Mammary epithelial cell (primary cell): ENCODE results near the gene PAX3.

ENCODE experiments used
- EZH2 ChIP-seq: IDR thresholded peaks from 2 replicates; pipeline ENCODE4 v1.6.1; 2012; ENCODE audit warnings: low read length, inconsistent platforms, borderline replicate concordance
- TF ChIP-seq, protein P1 (sequence below), 2 donors: IDR thresholded peaks in 1 of 2; conservative IDR thresholded peaks in 1 of 2; 2 replicates each; pipeline ENCODE4 v1.5.1; 2011 to 2012; ENCODE audit warnings: inconsistent platforms in 2 of 2, low read length in 2 of 2, mild to moderate bottlenecking in 2 of 2, control low read depth in 1 of 2, low read depth in 1 of 2; ENCODE audit not compliant: insufficient read depth in 1 of 2; ENCODE audit errors: extremely low read depth in 1 of 2

DNA sequence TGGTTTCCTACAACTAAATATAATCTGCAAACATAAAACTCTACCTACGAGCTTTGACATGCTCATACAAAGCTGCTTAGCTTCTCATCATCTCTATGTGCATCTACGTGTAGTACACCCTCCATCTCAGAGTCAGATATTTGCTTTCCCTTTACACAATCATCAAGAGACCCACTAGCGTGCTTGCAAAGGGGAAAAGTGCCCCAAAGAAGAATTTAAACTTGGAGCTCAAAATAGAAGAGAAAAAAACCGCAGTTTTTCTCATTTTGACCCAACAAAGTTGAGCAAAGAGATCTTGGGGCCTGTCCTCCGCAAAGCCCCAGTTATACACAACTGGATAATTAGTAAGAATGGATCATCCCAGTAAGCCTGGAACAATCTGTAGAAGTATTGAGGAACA lies 104.1 kb downstream of the PAX3 start:
- TF ChIP-seq, protein P1, sequence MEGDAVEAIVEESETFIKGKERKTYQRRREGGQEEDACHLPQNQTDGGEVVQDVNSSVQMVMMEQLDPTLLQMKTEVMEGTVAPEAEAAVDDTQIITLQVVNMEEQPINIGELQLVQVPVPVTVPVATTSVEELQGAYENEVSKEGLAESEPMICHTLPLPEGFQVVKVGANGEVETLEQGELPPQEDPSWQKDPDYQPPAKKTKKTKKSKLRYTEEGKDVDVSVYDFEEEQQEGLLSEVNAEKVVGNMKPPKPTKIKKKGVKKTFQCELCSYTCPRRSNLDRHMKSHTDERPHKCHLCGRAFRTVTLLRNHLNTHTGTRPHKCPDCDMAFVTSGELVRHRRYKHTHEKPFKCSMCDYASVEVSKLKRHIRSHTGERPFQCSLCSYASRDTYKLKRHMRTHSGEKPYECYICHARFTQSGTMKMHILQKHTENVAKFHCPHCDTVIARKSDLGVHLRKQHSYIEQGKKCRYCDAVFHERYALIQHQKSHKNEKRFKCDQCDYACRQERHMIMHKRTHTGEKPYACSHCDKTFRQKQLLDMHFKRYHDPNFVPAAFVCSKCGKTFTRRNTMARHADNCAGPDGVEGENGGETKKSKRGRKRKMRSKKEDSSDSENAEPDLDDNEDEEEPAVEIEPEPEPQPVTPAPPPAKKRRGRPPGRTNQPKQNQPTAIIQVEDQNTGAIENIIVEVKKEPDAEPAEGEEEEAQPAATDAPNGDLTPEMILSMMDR (conservative IDR thresholded peaks at IDR 0.05 in 1 of 2, IDR thresholded peaks at IDR 0.05 in 1 of 2; ENCODE audit: extremely low read depth in 1 of 2, insufficient read depth in 1 of 2, low read depth in 1 of 2, low read length in 2 of 2), result no peak
- TF ChIP-seq EZH2, result no peak
